OCI-LY3 (cell line): ENCODE measurements around the gene FAAP20.

Experiments used
- H2AFZ ChIP-seq: fragments of 200-600, 300-600 bp; shearing (Covaris generic); 2 replicates; pipeline ENCODE4 v1.6.0; 2014; ENCODE audit warnings: antibody characterized with exemption, low read depth, low read length
- H3K27ac ChIP-seq: fragments of 200-600, 300-600 bp; sonication (generic); 2 replicates; pipeline ENCODE4 v1.5.1; 2014; ENCODE audit warnings: mild to moderate bottlenecking, low read length, moderate library complexity, mixed read lengths
- H3K27me3 ChIP-seq: fragments of 200-600, 300-600 bp; sonication (generic); 2 replicates; pipeline ENCODE4 v1.6.1; 2014; ENCODE audit warnings: low read depth, low read length, mixed read lengths
- H3K36me3 ChIP-seq: fragments of 200-600, 300-600 bp; sonication (generic); replicated peaks from 2 replicates; pipeline ENCODE3; 2014; ENCODE audit warnings: low read depth, low read length, mixed read lengths
- H3K4me1 ChIP-seq: fragments of 300-600, 200-600 bp; sonication (generic); 2 replicates; pipeline ENCODE4 v1.6.1; 2014; ENCODE audit warnings: low read length, mixed read lengths
- H3K4me2 ChIP-seq: fragments of 200-600, 300-600 bp; sonication (generic); 2 replicates; pipeline ENCODE4 v1.6.1; 2014; ENCODE audit warnings: low read length, mixed read lengths
- H3K4me3 ChIP-seq: fragments of 300-600, 200-600 bp; sonication (generic); 2 replicates; pipeline ENCODE4 v1.5.1; 2014; ENCODE audit warnings: antibody characterized with exemption, mild to moderate bottlenecking, low read length, moderate library complexity
- H3K79me2 ChIP-seq: fragments of 300-600, 200-600 bp; shearing (Covaris generic); 2 replicates; pipeline ENCODE4 v1.6.1; 2014; ENCODE audit warnings: mild to moderate bottlenecking, low read length, mixed read lengths
- H3K9ac ChIP-seq: fragments of 300-600, 200-600 bp; shearing (Covaris generic); 2 replicates; pipeline ENCODE4 v1.6.0; 2014; ENCODE audit warnings: mild to moderate bottlenecking, low read length, moderate library complexity
- H3K9me3 ChIP-seq: fragments of 200-600, 300-600 bp; shearing (Covaris generic); 2 replicates; pipeline ENCODE4 v1.6.1; 2014; ENCODE audit warnings: low read length, mixed read lengths; ENCODE audit not compliant: insufficient read depth
- H4K20me1 ChIP-seq: fragments of 200-600, 300-600 bp; sonication (generic); 2 replicates; pipeline ENCODE4 v1.6.1; 2016; ENCODE audit warnings: low read length, mixed read lengths; ENCODE audit not compliant: insufficient read depth
- CTCF ChIP-seq: fragments of 200-600, 300-600 bp; sonication (generic); IDR thresholded peaks from 2 replicates; pipeline ENCODE4 v1.5.1; 2014; ENCODE audit warnings: antibody characterized with exemption, low read length, low read depth
- EZH2phosphoT487 ChIP-seq: fragments of 200-600 bp; shearing (Covaris generic); IDR thresholded peaks from 2 replicates; pipeline ENCODE4 v1.6.1; 2018; ENCODE audit warnings: antibody characterized with exemption, mixed run types, low read depth

FAAP20 gene

GRCh38 chr1:2145946-2146835 lies 48.4 kb downstream of the FAAP20 start:
- Histone ChIP-seq H3K4me1 (no peaks in the 10 kb centered on the region), H3K27me3 (no peaks in the 10 kb centered on the region), H3K9ac (no peak overlapping the region), H3K27ac (no peak overlapping the region), H3K36me3 (no peaks in the 10 kb centered on the region), H2AFZ (no peak overlapping the region), H3K4me2 (no peak overlapping the region), H3K9me3 (no peaks in the 10 kb centered on the region), H3K4me3 (no peak overlapping the region), H3K79me2 (no peaks in the 10 kb centered on the region), H4K20me1 (no peaks in the 10 kb centered on the region)
- TF ChIP-seq EZH2phosphoT487 (no peak), CTCF (no peak)

- Histone ChIP-seq H4K20me1 (no peaks in the 10 kb centered on the region), H3K79me2 (no peaks in the 10 kb centered on the region), H3K4me1 (no peaks in the 10 kb centered on the region), H3K4me2 (no peak overlapping the region), H3K4me3 (no peak overlapping the region), H3K9ac (no peak overlapping the region), H3K27me3 (no peaks in the 10 kb centered on the region), H2AFZ (no peak overlapping the region), H3K9me3 (no peaks in the 10 kb centered on the region), H3K27ac (no peak overlapping the region), H3K36me3 (no peaks in the 10 kb centered on the region)
- TF ChIP-seq EZH2phosphoT487 (no peak), CTCF (no peak)
These were observed 50.0 kb downstream of the FAAP20 start for GRCh38 chr1:2144501-2145090.

GRCh38 chr1:2143814-2144500 lies 50.6 kb downstream of the FAAP20 start:
- Histone ChIP-seq H3K4me2 (no peak overlapping the region), H4K20me1 (no peaks in the 10 kb centered on the region), H3K27me3 (no peaks in the 10 kb centered on the region), H2AFZ (no peak overlapping the region), H3K4me1 (no peaks in the 10 kb centered on the region), H3K4me3 (no peak overlapping the region), H3K36me3 (no peaks in the 10 kb centered on the region), H3K9ac (no peak overlapping the region), H3K79me2 (no peaks in the 10 kb centered on the region), H3K27ac (no peak overlapping the region), H3K9me3 (no peaks in the 10 kb centered on the region)
- TF ChIP-seq EZH2phosphoT487 (no peak), CTCF (no peak)

GRCh38 chr1:2141025-2141424 lies 53.5 kb downstream of the FAAP20 start:
- H3K4me1 ChIP-seq, result no peaks in the 10 kb centered on the region
- H3K27ac ChIP-seq, result no peak overlapping the region
- no peak overlapping the region for H3K9ac ChIP-seq
- no peak overlapping the region for H2AFZ ChIP-seq
- H3K9me3 ChIP-seq, result no peaks in the 10 kb centered on the region
- peaks cover 5% of the 10 kb centered on the region for H3K27me3 ChIP-seq
- H3K36me3 ChIP-seq, result no peaks in the 10 kb centered on the region
- no peaks in the 10 kb centered on the region for H3K79me2 ChIP-seq
- no peaks in the 10 kb centered on the region for H4K20me1 ChIP-seq
- no peak for TF ChIP-seq EZH2phosphoT487
- no peak for TF ChIP-seq CTCF
- no peak overlapping the region for H3K4me2 ChIP-seq
- H3K4me3 ChIP-seq, result no peak overlapping the region
